ENCODE results near the gene PIK3R1. TPM values are rescaled to one million over a fixed set of nuclear protein-coding genes. Genes with fewer than 3 reads are reported as not detected.

PIK3R1 gene
- polyA plus RNA-seq, 1 experiment = 7.6 TPM

DNA sequence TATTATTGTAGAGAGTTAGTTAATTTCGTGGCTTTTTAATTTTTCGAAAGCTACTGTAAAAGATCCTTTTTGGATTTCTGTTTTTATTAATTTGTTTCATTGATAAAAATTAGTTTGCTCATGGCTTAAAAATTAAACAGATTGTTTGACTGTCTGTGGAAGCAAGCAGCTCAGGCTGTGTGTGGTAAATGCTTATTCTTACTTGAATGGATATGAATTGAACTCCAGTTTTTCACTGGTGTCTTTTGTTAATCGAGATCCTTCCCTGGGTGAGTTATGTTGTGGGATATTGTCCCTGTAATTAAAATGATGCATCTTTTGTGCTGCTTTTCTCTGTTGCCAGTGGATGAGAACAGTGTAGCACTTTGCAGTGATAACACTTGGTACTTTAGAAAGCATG, 75.3 kb downstream of the PIK3R1 start:
- Histone ChIP-seq H3K27me3 (ENCODE audit: control insufficient read depth, insufficient read depth, low read length) (no peaks in the 10 kb centered on the region), H3K4me3 (ENCODE audit: low read depth, low read length) (no peak overlapping the region), H3K9me3 (ENCODE audit: control insufficient read depth, insufficient read depth, low read length) (no peaks in the 10 kb centered on the region), H3K27ac (ENCODE audit: low read depth, low read length) (no peak overlapping the region)
- CTCF ChIA-PET = interaction anchor here (1.4 to 1.5 kb wide), 2 partner anchors 19 to 672 kb away, joined by 7 to 8 read pairs; no protein-coding TSS in a partner anchor
- POLR2A ChIA-PET = no interaction called here
- no peak for DNase-seq (ENCODE audit: low read depth, low spot score)
- TF ChIP-seq, protein P1, sequence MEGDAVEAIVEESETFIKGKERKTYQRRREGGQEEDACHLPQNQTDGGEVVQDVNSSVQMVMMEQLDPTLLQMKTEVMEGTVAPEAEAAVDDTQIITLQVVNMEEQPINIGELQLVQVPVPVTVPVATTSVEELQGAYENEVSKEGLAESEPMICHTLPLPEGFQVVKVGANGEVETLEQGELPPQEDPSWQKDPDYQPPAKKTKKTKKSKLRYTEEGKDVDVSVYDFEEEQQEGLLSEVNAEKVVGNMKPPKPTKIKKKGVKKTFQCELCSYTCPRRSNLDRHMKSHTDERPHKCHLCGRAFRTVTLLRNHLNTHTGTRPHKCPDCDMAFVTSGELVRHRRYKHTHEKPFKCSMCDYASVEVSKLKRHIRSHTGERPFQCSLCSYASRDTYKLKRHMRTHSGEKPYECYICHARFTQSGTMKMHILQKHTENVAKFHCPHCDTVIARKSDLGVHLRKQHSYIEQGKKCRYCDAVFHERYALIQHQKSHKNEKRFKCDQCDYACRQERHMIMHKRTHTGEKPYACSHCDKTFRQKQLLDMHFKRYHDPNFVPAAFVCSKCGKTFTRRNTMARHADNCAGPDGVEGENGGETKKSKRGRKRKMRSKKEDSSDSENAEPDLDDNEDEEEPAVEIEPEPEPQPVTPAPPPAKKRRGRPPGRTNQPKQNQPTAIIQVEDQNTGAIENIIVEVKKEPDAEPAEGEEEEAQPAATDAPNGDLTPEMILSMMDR (IDR thresholded peaks at IDR 0.05; ENCODE audit: low read depth, low read length) = no peak

DNA sequence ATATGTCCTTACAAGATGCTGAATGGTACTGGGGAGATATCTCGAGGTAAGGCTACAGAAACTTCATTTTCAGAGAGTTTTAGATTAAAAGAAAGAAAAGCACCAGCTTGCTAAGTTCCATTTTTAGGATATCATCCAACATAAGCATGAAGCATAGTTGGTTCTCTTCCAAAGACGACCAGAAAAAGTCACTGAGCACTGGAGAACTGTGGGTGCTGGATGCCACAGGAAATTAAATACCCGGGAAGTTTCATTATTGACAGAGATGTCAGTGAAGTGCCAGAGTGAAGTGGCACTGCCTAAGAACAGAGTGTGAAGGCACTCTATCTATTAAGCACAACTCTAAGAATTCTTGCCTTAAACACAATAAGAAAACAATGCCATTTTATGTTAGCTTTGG, 76.8 kb downstream of the PIK3R1 start:
- Histone ChIP-seq H3K27ac (ENCODE audit: low read depth, low read length) (no peak overlapping the region), H3K9me3 (ENCODE audit: control insufficient read depth, insufficient read depth, low read length) (no peaks in the 10 kb centered on the region), H3K4me3 (ENCODE audit: low read depth, low read length) (no peak overlapping the region), H3K27me3 (ENCODE audit: control insufficient read depth, insufficient read depth, low read length) (no peaks in the 10 kb centered on the region)
- ChIA-PET CTCF (interaction anchor here (1.2 to 1.5 kb wide), 4 partner anchors 20 to 671 kb away, joined by 3 to 8 read pairs (median 4); no protein-coding TSS in a partner anchor), POLR2A (no interaction called here)
- no peak for DNase-seq (ENCODE audit: low read depth, low spot score)
- TF ChIP-seq, protein P1 (IDR thresholded peaks at IDR 0.05; ENCODE audit: low read depth, low read length) = no peak

DNA sequence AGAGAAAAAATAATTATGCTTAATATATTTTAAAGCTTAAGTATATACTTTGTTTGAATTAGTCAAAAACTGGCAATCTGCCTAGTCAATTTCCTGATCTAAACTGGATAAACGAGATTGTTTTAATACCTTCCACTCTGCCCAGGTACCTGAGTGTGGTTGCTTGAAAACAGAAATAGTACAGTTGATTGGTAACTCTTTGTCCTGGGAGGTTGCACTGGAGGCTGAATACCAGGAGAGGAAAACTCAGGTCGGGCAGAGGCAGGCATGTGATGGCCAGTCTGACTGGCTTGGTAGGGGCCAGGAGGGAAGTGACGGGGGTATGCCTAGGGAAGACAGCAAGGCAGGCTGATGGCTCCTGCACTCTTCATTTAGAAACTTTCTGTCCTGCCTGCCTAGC, 80.2 kb downstream of the PIK3R1 start:
- H3K27me3 ChIP-seq (ENCODE audit: control insufficient read depth, insufficient read depth, low read length) = no peaks in the 10 kb centered on the region
- no peak overlapping the region for H3K27ac ChIP-seq (ENCODE audit: low read depth, low read length)
- CTCF ChIA-PET = no interaction called here
- no peak overlapping the region for H3K4me3 ChIP-seq (ENCODE audit: low read depth, low read length)
- no peaks in the 10 kb centered on the region for H3K9me3 ChIP-seq (ENCODE audit: control insufficient read depth, insufficient read depth, low read length)
- POLR2A ChIA-PET = no interaction called here
- DNase-seq (ENCODE audit: low read depth, low spot score) = no peak
- TF ChIP-seq, protein P1 (IDR thresholded peaks at IDR 0.05; ENCODE audit: low read depth, low read length) = no peak

DNA sequence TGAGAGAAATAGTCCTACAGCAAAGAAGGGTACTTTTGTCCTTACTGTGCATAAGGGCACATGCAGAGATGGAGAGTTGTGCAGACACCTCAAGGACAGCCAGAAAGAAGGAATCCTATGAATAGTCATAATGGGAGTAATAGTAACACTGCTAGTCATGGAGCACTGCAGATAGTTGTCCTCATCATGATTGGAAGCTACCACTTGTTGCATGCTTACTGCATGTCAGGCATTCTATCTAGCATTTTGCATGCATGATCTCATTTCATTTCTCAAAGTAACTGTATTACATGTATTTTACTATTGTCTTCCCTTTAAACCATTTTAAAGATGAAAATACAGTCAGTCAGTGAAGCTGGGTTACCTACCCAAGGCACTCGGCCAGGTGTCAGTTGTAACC, 81.3 kb downstream of the PIK3R1 start:
- CTCF ChIA-PET = interaction anchor here (1.7 to 5.3 kb wide), 2 partner anchors 10 to 14 kb away, joined by 3 to 52 read pairs; no protein-coding TSS in a partner anchor
- H3K9me3 ChIP-seq (ENCODE audit: control insufficient read depth, insufficient read depth, low read length) = no peaks in the 10 kb centered on the region

DNA sequence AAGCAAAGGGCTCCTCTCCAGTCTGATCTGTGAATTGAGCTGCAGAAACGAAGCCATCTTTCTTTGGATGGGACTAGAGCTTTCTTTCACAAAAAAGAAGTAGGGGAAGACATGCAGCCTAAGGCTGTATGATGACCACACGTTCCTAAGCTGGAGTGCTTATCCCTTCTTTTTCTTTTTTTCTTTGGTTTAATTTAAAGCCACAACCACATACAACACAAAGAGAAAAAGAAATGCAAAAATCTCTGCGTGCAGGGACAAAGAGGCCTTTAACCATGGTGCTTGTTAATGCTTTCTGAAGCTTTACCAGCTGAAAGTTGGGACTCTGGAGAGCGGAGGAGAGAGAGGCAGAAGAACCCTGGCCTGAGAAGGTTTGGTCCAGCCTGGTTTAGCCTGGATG, 82.1 kb downstream of the PIK3R1 start:
- CTCF ChIA-PET = interaction anchor here (1.3 to 5.3 kb wide), 3 partner anchors 11 to 1052 kb away, joined by 3 to 52 read pairs (median 3); no protein-coding TSS in a partner anchor
- no peak overlapping the region for H3K27ac ChIP-seq (ENCODE audit: low read depth, low read length)
- H3K27me3 ChIP-seq (ENCODE audit: control insufficient read depth, insufficient read depth, low read length) = no peaks in the 10 kb centered on the region
- TF ChIP-seq, protein P1 (IDR thresholded peaks at IDR 0.05; ENCODE audit: low read depth, low read length) = no peak
- POLR2A ChIA-PET = no interaction called here
- no peak overlapping the region for H3K4me3 ChIP-seq (ENCODE audit: low read depth, low read length)
- no peaks in the 10 kb centered on the region for H3K9me3 ChIP-seq (ENCODE audit: control insufficient read depth, insufficient read depth, low read length)
- DNase-seq (ENCODE audit: low read depth, low spot score) = no peak

More for the DNA sequence above, 81.3 kb downstream of the PIK3R1 start:
- H3K27ac ChIP-seq (ENCODE audit: low read depth, low read length) = no peak overlapping the region
- POLR2A ChIA-PET = no interaction called here
- H3K4me3 ChIP-seq (ENCODE audit: low read depth, low read length) = no peak overlapping the region
- no peaks in the 10 kb centered on the region for H3K27me3 ChIP-seq (ENCODE audit: control insufficient read depth, insufficient read depth, low read length)
- TF ChIP-seq, protein P1 (IDR thresholded peaks at IDR 0.05; ENCODE audit: low read depth, low read length) = no peak
- no peak for DNase-seq (ENCODE audit: low read depth, low spot score)

Data from AG04450 (cell line).